22Rv1 (cell line): ENCODE measurements around the gene TMEM50B.

Experiments used
- ZFX ChIP-seq: fragments of 450-650 bp; IDR thresholded peaks from 2 replicates; pipeline ENCODE4 v1.6.1; 2017; ENCODE audit warnings: antibody characterized with exemption, borderline replicate concordance
- TF ChIP-seq, protein P1 (sequence below): fragments of 450-650 bp; IDR thresholded peaks from 2 replicates; pipeline ENCODE4 v1.5.1; 2017; ENCODE audit warnings: mild to moderate bottlenecking

- TF ChIP-seq, protein P1, sequence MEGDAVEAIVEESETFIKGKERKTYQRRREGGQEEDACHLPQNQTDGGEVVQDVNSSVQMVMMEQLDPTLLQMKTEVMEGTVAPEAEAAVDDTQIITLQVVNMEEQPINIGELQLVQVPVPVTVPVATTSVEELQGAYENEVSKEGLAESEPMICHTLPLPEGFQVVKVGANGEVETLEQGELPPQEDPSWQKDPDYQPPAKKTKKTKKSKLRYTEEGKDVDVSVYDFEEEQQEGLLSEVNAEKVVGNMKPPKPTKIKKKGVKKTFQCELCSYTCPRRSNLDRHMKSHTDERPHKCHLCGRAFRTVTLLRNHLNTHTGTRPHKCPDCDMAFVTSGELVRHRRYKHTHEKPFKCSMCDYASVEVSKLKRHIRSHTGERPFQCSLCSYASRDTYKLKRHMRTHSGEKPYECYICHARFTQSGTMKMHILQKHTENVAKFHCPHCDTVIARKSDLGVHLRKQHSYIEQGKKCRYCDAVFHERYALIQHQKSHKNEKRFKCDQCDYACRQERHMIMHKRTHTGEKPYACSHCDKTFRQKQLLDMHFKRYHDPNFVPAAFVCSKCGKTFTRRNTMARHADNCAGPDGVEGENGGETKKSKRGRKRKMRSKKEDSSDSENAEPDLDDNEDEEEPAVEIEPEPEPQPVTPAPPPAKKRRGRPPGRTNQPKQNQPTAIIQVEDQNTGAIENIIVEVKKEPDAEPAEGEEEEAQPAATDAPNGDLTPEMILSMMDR, result no peak
- no peak for TF ChIP-seq ZFX
Observed at GRCh38 chr21:33437140-33437539, 42.6 kb downstream of the TMEM50B start.
